ENCODE data around the gene ELAPOR2.
"Not testable (repeated sequence)": the region's sequence is repeated elsewhere in the genome, so short reads cannot be mapped to it uniquely, and the experiment has no call there.

Gene ELAPOR2, protein sequence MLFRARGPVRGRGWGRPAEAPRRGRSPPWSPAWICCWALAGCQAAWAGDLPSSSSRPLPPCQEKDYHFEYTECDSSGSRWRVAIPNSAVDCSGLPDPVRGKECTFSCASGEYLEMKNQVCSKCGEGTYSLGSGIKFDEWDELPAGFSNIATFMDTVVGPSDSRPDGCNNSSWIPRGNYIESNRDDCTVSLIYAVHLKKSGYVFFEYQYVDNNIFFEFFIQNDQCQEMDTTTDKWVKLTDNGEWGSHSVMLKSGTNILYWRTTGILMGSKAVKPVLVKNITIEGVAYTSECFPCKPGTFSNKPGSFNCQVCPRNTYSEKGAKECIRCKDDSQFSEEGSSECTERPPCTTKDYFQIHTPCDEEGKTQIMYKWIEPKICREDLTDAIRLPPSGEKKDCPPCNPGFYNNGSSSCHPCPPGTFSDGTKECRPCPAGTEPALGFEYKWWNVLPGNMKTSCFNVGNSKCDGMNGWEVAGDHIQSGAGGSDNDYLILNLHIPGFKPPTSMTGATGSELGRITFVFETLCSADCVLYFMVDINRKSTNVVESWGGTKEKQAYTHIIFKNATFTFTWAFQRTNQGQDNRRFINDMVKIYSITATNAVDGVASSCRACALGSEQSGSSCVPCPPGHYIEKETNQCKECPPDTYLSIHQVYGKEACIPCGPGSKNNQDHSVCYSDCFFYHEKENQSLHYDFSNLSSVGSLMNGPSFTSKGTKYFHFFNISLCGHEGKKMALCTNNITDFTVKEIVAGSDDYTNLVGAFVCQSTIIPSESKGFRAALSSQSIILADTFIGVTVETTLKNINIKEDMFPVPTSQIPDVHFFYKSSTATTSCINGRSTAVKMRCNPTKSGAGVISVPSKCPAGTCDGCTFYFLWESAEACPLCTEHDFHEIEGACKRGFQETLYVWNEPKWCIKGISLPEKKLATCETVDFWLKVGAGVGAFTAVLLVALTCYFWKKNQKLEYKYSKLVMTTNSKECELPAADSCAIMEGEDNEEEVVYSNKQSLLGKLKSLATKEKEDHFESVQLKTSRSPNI

DNA sequence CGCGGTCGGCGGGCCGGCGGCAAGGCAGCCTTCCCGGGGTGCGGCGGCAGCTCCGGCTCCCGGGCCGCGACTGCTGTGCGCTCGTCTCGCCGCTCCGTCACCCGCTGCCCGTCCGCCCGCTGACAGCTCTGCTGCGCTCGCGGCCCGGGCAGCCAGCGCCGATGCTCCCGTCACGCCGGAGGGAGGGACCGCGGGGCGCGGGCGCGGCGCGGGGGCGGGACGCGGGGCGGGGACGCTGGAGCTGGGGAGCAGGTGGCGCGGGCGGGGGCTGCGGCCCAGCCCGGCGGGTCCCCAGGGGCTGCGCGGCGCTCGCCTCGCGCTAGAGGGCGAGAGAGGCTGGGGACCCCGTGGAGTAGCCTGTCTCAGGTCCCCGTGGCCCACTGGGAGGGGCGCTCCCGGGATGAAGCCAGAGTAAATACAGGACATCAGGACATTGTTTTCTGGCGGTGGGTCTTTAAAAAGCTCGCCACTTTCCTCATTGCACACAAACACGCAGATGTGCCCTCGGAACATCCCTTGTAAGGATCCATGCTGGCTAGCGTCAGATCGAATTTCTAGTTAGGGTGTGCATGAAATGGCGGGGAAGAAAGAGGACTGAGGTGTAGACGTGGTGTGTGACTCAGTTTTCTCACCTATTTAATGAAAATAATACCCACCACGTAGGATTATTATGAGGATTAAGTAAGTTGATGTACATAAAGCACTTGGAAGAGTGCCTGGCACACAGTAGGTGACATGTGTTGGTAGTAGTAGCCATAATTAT, at the start of gene ELAPOR2:
Gene ELAPOR2, minus strand, starts transcription at position 130 of the 763 bp plus-strand sequence. CDS start 141 bp downstream, outside the sequence.
- in situ Hi-C loops (cut with HindIII; ENCODE audit: low sequenced_read_pairs): loop anchor here (5.0 kb wide), 1 partner anchor 107 kb away; no protein-coding TSS in a partner anchor

DNA sequence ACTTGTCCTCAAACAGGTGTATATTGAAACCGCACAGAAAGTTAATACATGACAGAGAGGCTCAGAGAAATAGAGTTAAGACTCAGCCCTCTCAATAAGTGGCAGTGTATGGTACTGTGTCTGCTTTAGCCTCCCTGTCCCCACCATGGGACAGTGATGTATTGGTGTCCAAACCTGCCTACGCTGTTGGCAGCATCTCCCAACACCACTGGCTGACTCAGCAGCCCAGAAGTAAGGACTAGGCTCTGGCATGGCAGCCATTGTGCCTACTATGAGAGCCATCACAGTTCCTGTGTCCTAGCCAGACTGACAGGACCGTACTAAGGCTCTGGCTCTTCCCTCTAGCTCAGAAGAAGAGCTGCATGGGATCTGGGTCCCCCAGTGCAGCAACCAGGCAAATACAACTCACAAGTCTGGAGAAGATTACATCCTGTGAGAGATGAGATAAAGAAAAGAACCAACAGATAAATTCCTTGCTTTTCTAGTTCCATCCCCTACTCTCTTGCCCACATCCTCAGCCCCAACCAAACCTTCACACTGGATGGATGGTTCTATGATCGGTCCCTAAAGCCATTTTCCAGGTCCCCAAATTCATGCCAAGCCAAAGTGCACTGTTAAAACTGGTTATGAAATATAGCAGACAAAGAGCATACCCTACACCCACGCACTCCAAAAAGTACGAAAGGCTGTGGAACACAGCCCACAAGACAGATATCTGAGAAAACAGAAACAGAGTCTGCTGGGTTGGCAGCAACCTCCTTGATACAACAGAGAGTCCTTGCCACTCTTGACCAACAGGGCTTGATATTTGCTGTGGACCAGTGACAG, 48.7 kb upstream of the ELAPOR2 start:
- in situ Hi-C loops (cut with HindIII; ENCODE audit: low sequenced_read_pairs): no loop called here

DNA sequence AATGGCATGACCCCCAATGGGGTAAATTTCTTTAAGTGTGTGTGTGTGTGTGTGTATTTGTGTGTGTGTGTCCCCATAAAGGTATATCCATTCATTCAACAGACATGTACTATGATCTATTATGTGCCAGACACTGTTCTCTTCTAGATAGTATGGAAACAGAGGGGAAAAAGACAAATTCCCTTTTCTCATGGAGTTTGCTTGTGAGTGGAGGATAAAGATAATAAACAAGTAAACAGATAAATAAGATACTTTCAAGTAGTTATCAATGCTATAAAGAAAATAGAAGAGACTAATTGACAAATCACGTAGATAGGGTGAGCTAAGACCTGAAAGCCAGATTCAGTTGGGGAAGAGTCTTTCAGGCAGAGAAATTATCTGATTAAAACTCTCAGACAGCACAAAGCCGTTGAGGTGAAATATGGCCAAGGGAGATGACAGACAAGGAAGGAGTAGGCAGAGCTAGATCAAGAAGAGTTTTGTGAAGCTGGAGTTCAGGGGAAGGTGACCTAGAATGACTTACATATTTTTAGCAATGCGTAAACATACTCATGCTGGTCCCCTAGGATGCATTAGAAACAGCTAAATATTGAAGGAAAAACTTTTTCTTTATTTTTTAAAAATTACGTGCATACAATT, 47.6 kb upstream of the ELAPOR2 start:
- in situ Hi-C loops (cut with HindIII; ENCODE audit: low sequenced_read_pairs): no loop called here

DNA sequence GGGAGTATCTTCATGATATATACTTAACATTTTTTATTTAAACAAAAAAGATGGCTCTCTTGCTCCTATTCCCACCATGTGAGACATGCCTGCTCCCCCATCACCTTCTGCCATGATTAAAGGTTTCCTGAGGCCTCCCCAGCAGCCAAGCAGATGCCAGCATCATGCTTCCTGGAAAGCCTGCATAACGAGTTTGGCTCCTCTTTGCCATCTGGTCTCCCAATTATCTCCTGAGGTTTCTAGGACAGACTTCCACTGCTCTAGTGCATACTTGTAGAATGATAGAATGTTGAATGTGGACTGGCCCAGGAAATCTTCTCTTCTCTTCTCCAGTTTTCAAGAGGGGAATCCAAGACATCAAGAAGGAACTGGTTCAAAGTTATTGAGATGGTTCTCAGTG, 45.9 kb upstream of the ELAPOR2 start:
- in situ Hi-C loops (cut with HindIII; ENCODE audit: low sequenced_read_pairs): no loop called here

DNA sequence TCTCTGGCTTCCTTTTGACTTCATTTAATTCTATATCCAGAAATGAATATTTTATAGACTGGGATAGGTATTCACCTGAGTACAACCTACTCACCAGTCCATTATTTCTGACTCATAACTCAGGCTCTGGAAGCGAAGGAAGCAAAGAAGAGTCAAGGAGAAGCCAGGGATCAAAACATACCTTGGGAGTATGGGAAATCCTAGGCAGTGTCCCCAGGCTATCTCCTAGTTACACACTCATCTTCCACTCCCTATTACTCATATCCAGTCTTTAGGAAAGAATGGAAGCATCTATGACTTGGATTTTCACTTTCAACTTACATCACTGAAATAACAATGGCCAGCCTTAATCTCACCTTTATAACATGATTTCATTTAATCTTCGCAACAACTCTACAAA, 40.9 kb upstream of the ELAPOR2 start:
- in situ Hi-C loops (cut with HindIII; ENCODE audit: low sequenced_read_pairs): no loop called here

DNA sequence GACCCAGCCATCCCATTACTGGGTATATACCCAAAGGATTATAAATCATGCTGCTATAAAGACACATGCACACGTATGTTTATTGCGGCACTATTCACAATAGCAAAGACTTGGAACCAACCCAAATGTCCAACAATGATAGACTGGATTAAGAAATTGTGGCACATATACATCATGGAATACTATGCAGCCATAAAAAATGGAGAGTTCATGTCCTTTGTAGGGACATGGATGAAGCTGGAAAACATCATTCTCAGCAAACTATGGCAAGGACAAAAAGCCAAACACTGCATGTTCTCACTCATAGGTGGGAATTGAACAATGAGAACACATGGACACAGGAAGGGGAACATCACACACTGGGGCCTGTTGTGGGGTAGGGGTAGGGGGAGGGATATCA, 37.9 kb upstream of the ELAPOR2 start:
- in situ Hi-C loops (cut with HindIII; ENCODE audit: low sequenced_read_pairs): not testable (repeated sequence)

DNA sequence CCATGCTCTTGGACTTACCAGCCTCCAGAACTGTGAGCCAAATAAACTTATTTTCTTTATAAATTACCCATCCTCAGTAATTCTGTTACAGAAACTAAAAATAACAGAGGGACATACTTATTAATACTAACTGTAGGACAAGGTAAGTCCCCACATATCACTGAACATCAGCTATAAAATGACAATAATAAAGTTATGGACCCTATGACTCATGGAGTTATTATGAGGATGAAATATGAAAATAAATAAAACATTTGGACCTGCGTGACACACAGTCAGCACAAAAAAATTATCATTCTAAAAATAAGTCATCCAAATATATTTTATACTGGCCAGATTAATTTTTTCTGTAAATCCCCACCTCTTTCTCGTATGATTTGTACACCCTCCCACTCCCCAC, 34.9 kb upstream of the ELAPOR2 start:
- in situ Hi-C loops (cut with HindIII; ENCODE audit: low sequenced_read_pairs): no loop called here

DNA sequence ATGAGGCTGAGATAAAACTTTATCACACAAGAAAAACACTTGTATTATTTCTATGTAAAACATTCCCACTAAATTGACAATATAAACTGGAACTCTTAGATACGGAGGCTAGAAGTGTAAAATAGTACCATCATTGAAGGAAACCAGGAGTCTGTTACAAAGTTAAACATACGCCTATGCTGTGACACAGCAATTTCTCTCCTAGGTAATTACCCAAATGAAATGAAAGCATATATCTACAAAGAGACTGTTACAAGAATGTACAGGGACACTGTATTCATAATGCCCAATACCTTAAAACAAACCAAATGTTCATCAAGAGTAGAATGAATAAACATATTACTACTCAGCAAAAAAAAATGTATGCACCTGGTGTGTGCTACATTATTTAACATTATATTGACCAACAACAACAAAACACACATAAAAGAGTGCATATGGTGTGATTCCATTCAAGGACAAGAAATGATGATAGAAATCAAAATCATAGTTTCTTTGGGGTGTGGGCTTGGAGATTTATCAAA, 33.2 kb upstream of the ELAPOR2 start:
- in situ Hi-C loops (cut with HindIII; ENCODE audit: low sequenced_read_pairs): no loop called here

DNA sequence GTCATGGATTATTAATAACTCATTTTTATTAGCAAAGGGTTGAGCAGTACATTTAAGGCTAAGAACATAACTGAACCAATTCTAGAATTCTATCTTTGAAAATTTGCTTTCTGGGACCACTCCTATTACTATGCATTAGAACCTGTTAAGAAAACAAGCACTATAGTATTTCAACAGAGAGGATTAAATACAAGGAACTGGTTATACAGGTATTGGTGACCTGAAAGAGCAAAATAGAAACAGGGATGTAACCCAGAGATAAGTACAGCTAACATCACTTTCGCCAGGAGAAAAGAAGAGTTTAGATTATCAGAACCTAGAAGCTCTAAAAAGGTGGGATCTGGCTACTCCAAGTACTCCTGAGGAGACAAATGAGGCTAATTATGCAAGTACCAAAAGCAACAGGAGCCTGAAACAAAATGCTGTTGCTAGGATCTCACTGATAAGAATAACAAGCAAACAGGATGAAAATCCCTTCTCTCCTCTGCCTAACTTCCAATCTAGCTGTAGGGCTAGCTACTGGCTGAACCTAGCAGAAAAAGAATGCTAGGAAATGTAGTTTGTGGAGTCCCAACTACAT, 32.1 kb upstream of the ELAPOR2 start:
- in situ Hi-C loops (cut with HindIII; ENCODE audit: low sequenced_read_pairs): no loop called here

DNA sequence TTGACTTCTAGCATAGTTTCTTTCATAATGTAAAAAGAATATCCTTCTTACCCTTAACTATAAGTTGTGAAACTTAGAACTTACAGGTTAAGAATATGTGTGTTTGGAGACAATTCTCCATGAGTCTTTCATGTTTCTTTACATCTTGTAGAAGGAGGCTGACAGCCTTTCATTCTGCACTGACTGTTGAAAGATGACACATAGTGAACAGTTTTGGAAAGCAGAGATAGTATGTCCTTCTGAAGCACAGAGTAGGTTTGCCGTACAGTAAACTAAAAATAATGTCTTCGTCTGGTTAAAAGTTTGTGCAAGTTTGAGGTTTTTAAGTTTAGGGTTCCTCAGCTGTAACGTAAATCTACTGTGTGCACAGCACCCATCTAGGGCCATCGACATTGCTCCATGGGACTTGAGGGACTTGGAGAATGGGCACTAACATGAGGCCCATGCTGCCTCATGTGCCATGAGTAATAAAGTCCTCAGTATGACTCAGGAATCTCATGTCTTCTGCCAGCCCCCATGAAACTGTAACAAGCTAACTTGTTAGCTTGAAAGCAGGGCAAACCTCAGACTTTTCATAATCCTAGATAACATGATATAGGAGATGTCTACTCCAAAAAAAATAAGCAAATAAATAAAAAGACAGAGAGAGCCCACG, 24.5 kb upstream of the ELAPOR2 start:
- in situ Hi-C loops (cut with HindIII; ENCODE audit: low sequenced_read_pairs): no loop called here

DNA sequence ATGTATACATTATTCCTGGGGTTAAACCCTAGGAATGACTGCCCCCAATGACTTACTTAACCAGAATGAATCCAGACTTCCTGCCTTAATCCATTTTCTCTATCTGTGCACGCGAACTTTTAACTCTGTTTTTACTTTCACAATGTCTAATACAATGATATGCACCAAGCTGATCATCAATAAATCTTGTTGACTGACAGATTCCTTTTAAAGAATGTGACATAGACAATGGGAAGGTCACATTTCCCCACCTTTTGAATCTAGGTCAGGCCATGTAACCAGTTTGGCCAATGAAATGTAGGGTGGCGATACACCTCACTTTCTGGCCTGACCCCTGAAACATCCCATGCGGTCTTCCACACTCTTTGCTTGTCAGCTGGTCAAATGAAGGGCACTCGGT, 23.2 kb upstream of the ELAPOR2 start:
- in situ Hi-C loops (cut with HindIII; ENCODE audit: low sequenced_read_pairs): no loop called here

DNA sequence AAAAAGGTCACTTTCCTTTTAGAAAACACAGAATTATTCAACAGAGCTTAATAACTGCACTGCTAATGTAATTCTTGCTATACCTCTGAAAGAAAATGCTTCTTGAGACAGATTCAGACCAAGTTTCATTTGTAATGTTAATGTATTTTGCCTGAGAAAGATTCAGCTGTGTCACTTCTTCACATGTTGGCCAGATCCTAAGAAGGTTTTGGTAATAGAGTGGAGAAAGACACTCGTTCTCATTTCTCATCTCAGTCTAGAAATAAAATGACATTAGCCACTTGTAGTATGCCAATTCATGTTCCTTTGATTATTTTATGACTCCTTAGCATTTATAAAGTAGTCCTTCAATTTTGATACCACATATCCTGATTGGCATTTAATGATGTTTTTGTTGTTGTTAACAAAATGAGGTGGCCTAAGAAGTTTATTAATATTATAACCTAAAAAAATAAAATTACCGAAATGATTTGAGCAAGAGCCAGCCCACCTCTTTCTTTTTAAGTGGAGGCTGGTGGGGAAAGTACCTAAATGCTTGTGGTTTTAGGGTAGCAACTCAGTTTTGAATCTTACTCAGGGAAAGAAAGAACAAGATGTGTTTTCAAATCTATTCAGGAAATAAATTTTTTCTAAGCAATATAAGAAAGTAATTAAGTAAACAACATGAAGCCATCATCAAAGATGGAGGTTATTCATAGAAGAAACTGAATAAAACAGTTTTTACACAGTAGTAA, 16.4 kb upstream of the ELAPOR2 start:
- in situ Hi-C loops (cut with HindIII; ENCODE audit: low sequenced_read_pairs): no loop called here

DNA sequence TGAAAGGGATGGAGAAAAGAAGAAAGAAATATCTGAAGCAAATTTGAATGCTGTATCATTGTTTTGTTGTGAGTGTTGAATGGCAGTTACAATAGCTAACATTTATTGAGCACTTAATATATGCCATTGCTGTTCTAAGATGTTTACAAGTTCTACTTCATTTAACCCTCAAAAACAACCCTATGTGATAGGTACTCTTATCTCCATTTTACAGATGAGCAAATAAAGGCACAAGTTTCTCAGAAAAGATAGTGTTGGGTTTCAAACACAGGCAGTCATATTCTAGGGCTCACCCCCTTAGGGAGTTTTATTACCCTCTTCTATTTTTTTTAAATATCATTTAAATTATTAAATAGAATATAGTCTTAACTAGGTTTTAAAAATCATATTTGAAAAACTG, 8.3 kb upstream of the ELAPOR2 start:
- in situ Hi-C loops (cut with HindIII; ENCODE audit: low sequenced_read_pairs): no loop called here

DNA sequence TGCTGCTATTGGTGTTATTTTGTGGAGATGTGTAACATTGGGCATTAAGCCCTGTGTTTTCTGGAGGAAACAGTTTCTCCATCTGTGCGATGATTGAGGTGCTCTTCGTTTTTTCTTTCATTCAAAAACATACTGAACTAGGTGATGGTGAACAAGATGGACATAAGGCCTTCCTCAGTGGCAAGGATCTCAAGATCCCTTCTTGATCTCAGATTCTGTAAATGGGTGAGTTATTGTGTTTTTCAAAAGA, 759 bp upstream of the ELAPOR2 start:
- in situ Hi-C loops (cut with HindIII; ENCODE audit: low sequenced_read_pairs): no loop called here

DNA sequence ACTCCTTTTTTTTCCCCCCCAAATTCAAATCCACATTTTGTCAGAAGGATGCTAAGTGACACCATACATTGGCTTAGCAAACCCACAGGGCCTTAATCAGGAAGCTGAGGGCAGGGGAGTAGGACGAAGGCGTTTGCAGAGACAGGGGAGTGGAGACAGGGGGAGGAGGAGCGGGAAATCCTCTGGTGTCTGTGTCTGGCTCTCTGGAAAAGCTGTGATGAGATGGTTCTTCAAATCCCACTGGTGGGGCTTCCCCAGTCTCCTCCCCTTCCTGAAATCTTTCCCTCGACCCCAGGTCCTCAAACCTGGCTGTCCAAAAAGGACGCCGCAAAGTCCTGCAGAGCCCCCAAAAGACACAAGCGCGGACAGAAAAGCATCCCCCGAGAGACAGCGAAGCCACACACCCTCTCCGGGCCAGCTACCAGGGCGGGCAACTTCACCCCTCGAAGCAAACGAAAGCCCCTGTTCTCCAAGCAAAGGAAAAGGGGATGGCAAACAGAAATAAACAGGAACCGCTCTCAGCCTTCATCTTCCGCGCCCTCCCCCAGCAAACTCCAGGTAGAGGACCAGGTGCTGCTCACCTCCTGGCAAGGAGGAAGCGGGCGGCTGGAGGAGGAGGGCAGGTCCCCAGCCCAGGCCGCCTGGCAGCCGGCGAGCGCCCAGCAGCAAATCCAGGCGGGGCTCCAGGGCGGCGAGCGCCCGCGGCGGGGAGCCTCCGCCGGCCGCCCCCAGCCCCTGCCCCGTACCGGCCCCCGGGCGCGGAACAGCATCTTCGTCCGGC, 520 bp downstream of the ELAPOR2 start:
- in situ Hi-C loops (cut with HindIII; ENCODE audit: low sequenced_read_pairs): loop anchor here (5.0 kb wide), 1 partner anchor 107 kb away; no protein-coding TSS in a partner anchor

DNA sequence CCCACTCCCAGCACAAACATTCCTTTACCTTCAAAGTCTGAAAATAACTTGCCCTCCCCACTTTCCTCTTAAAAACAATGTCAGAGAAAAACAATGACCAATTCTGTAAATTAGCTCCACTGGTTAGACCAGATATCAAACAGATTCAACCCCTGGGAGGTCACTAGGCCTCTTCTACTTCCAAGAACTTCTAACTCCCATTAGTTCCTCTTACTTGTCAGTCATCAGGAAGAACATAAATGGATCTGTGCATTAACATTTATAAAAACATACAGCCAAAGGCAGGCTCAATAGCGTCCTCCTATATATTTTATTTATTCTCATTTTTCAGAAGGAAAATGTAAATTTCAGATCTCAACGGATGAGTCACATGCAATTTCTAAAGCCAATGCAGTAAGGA, 2.2 kb downstream of the ELAPOR2 start:
- in situ Hi-C loops (cut with HindIII; ENCODE audit: low sequenced_read_pairs): loop anchor here (5.0 kb wide), 1 partner anchor 105 kb away; no protein-coding TSS in a partner anchor

DNA sequence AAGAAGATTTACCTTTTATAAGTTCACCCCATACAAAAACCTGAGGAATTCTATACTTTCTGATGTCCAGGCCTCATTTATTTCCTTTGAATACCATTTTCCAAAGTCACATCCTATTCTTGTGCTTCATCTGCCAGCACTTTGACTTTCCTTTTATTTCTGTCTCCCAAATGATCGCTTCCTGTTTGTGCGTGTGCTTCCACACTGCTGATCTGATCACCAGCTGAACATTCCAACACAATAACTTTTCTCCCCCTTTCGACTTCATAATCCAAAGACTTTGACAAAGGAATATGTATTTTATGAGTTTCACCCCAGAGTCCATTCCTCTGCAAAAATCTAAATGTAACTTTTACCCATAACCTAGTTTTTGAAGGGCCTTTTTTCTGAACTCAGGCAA, 3.1 kb downstream of the ELAPOR2 start:
- in situ Hi-C loops (cut with HindIII; ENCODE audit: low sequenced_read_pairs): loop anchor here (5.0 kb wide), 1 partner anchor 104 kb away; no protein-coding TSS in a partner anchor
